ENCODE measurements around the gene NLRC3.

DNA sequence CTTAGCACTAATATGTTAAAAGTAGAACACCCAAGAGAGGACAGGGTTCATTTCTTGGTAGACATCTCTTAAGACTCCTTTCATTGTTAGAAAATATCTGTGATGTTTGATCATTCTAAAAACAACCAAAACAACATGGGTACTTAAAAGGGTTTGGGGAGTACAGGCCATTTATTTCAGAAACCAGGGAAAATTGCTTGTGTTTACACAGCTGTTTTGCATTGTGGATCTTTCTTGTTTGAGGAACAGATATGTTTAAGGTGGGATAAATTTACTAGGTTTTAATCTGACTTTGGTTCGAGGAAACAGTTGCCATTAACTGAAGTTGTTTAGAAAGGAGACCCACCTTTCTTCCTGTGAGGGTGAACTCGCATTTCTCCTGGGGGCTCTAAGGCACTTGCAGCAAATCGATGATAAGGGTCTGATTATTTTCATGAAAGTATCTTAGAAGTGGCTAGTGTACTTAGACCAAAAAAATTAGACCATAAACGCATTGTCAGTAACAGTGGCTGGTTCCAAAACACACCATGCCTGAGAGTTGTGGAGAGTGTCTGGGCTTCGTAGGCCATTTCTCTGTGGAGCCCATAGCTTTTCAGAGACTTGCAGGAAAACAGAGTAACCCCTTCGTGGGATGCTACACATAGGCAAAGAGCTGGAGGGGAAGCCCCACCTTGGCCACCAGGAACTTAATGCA lies 58.8 kb downstream of the NLRC3 start:
- TF ChIP-seq POLR2A (IDR thresholded peaks at IDR 0.05): no peak
- TF ChIP-seq, protein P1, sequence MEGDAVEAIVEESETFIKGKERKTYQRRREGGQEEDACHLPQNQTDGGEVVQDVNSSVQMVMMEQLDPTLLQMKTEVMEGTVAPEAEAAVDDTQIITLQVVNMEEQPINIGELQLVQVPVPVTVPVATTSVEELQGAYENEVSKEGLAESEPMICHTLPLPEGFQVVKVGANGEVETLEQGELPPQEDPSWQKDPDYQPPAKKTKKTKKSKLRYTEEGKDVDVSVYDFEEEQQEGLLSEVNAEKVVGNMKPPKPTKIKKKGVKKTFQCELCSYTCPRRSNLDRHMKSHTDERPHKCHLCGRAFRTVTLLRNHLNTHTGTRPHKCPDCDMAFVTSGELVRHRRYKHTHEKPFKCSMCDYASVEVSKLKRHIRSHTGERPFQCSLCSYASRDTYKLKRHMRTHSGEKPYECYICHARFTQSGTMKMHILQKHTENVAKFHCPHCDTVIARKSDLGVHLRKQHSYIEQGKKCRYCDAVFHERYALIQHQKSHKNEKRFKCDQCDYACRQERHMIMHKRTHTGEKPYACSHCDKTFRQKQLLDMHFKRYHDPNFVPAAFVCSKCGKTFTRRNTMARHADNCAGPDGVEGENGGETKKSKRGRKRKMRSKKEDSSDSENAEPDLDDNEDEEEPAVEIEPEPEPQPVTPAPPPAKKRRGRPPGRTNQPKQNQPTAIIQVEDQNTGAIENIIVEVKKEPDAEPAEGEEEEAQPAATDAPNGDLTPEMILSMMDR (IDR thresholded peaks at IDR 0.05): no peak

All from uterus (tissue), 2 donors.